Right atrium auricular region (tissue), 2 donors: ENCODE measurements around the gene CNTRL. TPM values are rescaled to one million over a fixed set of nuclear protein-coding genes. Genes with fewer than 3 reads are reported as not detected.

ENCODE experiments used
- DNase-seq: peaks from one replicate; pipeline ENCODE4 v3.0.0-alpha.2; 2019; ENCODE audit warnings: low spot score
- H3K27ac ChIP-seq, 2 donors: fragments of 200-600 bp; sonication (generic); 1 replicate in 1 of 2; 2 replicates in 1 of 2; pipeline ENCODE4 v1.5.1; 2016 to 2019
- H3K27me3 ChIP-seq, 2 donors: fragments of 200-600 bp; sonication (generic); one replicate each; pipeline versions ENCODE4 v1.5.1 to v1.6.0; 2017 to 2019
- H3K36me3 ChIP-seq: fragments of 200-600 bp; sonication (generic); one replicate; pipeline ENCODE4 v1.5.1; 2016
- H3K4me1 ChIP-seq, 2 donors: fragments of 200-600 bp; sonication (generic); one replicate each; pipeline versions ENCODE4 v1.5.1 to v1.6.0; 2017 to 2019
- H3K4me3 ChIP-seq, 2 donors: fragments of 200-600 bp; sonication (generic); 1 replicate in 1 of 2; 2 replicates in 1 of 2; pipeline ENCODE4 v1.5.1; 2017 to 2019; ENCODE audit warnings: mild to moderate bottlenecking in 1 of 2, moderate library complexity in 1 of 2
- H3K9me3 ChIP-seq, 2 donors: fragments of 200-600 bp; sonication (generic); one replicate each; pipeline ENCODE4 v1.5.1; 2019
- CTCF ChIP-seq, 2 donors: fragments of 200-600 bp; sonication (generic); IDR thresholded peaks; one replicate each; pipeline ENCODE4 v1.5.1; 2019; ENCODE audit warnings: antibody characterized with exemption in 2 of 2
- total RNA-seq, 2 donors: library from RNA; depleted of rRNA; stranded (reverse); fragments of >200 nt; gene quantifications; one replicate each; pipeline ENCODE4 v1.1.0, GENCODE V29; 2016

CNTRL gene
- total RNA-seq, 2 donors from 2014 or later, result 3.3 to 6.0 TPM

- Histone ChIP-seq H3K4me1 (peaks cover 0 to 68% of the 10 kb centered on the region in 2 donors), H3K27me3 (no peaks in the 10 kb centered on the region), H3K36me3 (no peaks in the 10 kb centered on the region), H3K4me3 (no peak overlapping the region), H3K27ac (no peak overlapping the region), H3K9me3 (no peaks in the 10 kb centered on the region)
- DNase-seq, result no peak
- TF ChIP-seq CTCF (IDR thresholded peaks at IDR 0.05), result no peak
Observed at GRCh38 chr9:121189006-121189405, 114.3 kb downstream of the CNTRL start.

GRCh38 chr9:121189660-121190059 is 114.9 kb downstream of the CNTRL start:
- no peaks in the 10 kb centered on the region for H3K36me3 ChIP-seq
- H3K4me1 ChIP-seq, result peaks cover 0 to 73% of the 10 kb centered on the region in 2 donors
- no peak overlapping the region for H3K27ac ChIP-seq
- DNase-seq, result no peak
- no peaks in the 10 kb centered on the region for H3K9me3 ChIP-seq
- TF ChIP-seq CTCF (IDR thresholded peaks at IDR 0.05), result no peak
- H3K4me3 ChIP-seq, result no peak overlapping the region
- no peaks in the 10 kb centered on the region for H3K27me3 ChIP-seq

GRCh38 chr9:121191235-121191634 is 116.5 kb downstream of the CNTRL start:
- H3K4me3 ChIP-seq, result no peak overlapping the region
- no peaks in the 10 kb centered on the region for H3K27me3 ChIP-seq
- H3K4me1 ChIP-seq, result peaks cover 0 to 75% of the 10 kb centered on the region in 2 donors
- no peak for DNase-seq
- H3K36me3 ChIP-seq, result no peaks in the 10 kb centered on the region
- no peak overlapping the region for H3K27ac ChIP-seq
- H3K9me3 ChIP-seq, result no peaks in the 10 kb centered on the region
- TF ChIP-seq CTCF (IDR thresholded peaks at IDR 0.05), result no peak

- Histone ChIP-seq H3K36me3 (no peaks in the 10 kb centered on the region), H3K27ac (no peak overlapping the region), H3K27me3 (no peaks in the 10 kb centered on the region), H3K4me3 (no peak overlapping the region), H3K9me3 (no peaks in the 10 kb centered on the region), H3K4me1 (peaks cover 0 to 82% of the 10 kb centered on the region in 2 donors)
- TF ChIP-seq CTCF (IDR thresholded peaks at IDR 0.05), result no peak
- DNase-seq, result no peak
Observed at GRCh38 chr9:121192518-121192917, 117.8 kb downstream of the CNTRL start.

- H3K4me1 ChIP-seq, result peaks cover 0 to 84% of the 10 kb centered on the region in 2 donors
Observed at GRCh38 chr9:121192959-121193640, 118.3 kb downstream of the CNTRL start.

More at GRCh38 chr9:121192959-121193640, 118.3 kb downstream of the CNTRL start:
- no peak for DNase-seq
- H3K4me3 ChIP-seq, result no peak overlapping the region
- no peak overlapping the region for H3K27ac ChIP-seq
- no peak for TF ChIP-seq CTCF (IDR thresholded peaks at IDR 0.05)
- H3K27me3 ChIP-seq, result no peaks in the 10 kb centered on the region
- H3K36me3 ChIP-seq, result no peaks in the 10 kb centered on the region
- H3K9me3 ChIP-seq, result no peaks in the 10 kb centered on the region
